Measurements from ENCODE around the gene NMRK1.

DNA sequence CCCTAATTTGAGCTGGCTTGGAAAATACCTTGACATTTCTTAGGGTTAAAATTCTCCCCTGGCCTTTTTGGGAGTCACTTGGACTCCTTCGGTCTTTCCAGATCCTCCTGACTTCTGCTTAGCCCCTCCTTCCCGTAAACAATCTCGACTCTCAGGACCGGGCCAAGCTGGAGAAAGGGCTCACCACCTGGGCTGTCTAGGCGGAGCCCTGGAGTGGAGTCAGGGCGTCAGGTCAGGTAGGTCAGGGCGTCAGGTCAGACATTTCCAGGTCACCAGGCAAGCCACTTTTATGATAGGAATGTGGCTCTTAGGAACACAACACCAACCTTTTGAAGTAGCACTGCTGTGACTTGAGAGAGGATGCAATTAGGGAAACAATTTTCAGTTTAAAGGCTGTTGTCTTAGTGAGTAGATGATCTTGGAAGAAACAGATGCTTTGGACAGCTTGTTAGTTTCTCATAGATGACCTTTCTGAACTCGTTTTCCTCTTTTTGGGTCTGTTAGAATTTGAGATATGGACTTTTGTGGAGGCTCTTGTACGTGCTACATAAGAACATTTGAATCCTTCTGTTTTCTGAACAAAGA is 13.1 kb upstream of the NMRK1 start:
- TF ChIP-seq, protein P1, sequence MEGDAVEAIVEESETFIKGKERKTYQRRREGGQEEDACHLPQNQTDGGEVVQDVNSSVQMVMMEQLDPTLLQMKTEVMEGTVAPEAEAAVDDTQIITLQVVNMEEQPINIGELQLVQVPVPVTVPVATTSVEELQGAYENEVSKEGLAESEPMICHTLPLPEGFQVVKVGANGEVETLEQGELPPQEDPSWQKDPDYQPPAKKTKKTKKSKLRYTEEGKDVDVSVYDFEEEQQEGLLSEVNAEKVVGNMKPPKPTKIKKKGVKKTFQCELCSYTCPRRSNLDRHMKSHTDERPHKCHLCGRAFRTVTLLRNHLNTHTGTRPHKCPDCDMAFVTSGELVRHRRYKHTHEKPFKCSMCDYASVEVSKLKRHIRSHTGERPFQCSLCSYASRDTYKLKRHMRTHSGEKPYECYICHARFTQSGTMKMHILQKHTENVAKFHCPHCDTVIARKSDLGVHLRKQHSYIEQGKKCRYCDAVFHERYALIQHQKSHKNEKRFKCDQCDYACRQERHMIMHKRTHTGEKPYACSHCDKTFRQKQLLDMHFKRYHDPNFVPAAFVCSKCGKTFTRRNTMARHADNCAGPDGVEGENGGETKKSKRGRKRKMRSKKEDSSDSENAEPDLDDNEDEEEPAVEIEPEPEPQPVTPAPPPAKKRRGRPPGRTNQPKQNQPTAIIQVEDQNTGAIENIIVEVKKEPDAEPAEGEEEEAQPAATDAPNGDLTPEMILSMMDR (conservative IDR thresholded peaks at IDR 0.05; ENCODE audit: low read depth, low read length): no peak
- no peak for TF ChIP-seq EZH2 (IDR thresholded peaks at IDR 0.05; ENCODE audit: borderline replicate concordance, low read depth, low read length, poor library complexity, severe bottlenecking)

Data from A673 (cell line).